ENCODE measurements around the gene SLC66A2. TPM values are rescaled to one million over a fixed set of nuclear protein-coding genes. Genes with fewer than 3 reads are reported as not detected.

Gene SLC66A2
- total RNA-seq, 1 donor from 2014 or later, result 31.6 TPM

DNA sequence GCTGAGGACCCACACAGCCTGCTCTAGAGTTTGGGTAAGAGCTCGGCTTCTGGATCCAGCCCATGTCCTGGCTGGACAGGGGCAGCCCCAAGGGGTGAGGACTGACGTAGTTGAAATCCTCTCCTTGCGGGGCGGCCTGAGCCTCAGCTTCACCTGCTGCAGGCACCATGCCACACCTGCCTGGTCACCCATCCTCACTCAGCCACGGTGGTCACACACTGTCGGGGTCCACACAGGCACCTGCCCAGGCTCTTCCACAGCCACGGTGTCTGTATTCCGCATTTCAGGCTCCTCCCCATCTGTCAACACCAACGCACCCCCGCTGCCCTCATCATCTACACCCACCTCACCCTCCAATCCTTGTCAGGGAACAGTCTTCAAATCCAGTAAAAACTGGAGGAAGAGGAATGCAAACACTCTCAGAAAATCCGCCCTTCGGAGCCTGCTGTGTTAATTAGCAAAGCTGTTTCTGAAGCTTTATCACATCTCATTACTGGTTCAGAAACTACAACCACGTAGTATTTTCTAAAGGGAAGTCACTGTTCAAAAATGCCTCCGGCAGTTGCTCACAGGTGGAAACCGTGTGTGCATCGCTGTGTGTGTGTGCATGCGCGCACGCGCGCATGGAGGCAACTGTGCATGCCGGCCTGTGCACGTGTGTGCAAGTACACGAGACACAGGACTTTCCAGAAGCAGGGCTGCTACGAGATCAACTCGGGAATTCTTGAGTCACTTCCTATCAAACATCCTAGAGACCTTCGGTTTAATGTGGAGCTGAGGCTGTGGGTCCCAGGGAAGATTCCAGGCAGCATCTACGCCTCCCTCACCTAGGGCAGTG, 38.2 kb downstream of the SLC66A2 start:
- H3K27me3 Mint-ChIP-seq, result no peaks in the 10 kb centered on the region
- no peak for TF ChIP-seq CTCF (IDR thresholded peaks at IDR 0.05; ENCODE audit: unreplicated experiment)
- H3K27ac Mint-ChIP-seq, result no peak overlapping the region
- H3K4me3 Mint-ChIP-seq (ENCODE audit: low read depth), result no peak overlapping the region
- H3K9me3 Mint-ChIP-seq (ENCODE audit: low read depth), result peaks cover 7% of the 10 kb centered on the region
- peaks cover 47% of the 10 kb centered on the region for H3K36me3 Mint-ChIP-seq (ENCODE audit: insufficient read depth)
- no peak for DNase-seq (ENCODE audit: low spot score, unreplicated experiment)
- H3K4me1 Mint-ChIP-seq (ENCODE audit: low read depth), result no peaks in the 10 kb centered on the region

DNA sequence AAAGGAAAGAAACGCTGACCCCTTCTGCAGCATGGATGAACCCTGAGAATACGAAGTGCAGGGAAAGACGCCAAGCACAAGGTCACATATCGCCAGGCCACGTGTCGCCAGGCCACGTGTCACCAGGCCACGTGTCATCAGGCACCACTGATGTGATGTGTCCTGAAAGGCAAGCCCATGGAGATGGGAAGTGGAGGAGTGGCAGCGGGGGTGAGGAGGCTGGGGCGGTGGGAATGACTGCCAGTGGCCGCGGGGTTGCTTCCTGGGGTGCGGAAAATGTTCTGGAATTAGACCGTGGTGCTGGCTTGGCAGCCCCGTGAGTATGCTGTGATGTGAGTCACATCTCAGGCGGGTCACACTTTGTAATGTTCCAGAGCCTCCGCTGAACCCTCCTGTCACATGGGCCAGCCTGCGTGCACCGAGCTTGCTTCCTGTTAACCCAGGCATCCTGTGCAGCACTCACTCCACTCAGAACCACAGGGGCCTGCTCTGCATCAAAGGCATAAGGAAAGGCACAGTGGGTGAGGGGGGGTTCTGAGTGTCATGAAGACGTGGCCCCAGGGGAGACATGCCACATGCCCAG, 39.0 kb downstream of the SLC66A2 start:
- H3K36me3 Mint-ChIP-seq (ENCODE audit: insufficient read depth), result peaks cover 45% of the 10 kb centered on the region
- no peak for TF ChIP-seq CTCF (IDR thresholded peaks at IDR 0.05; ENCODE audit: unreplicated experiment)
- DNase-seq (ENCODE audit: low spot score, unreplicated experiment), result no peak

GRCh38 chr18:79911344-79912270, 39.8 kb downstream of the SLC66A2 start:
- TF ChIP-seq CTCF (IDR thresholded peaks at IDR 0.05; ENCODE audit: unreplicated experiment), result no peak
- Mint-ChIP-seq H3K4me1 (ENCODE audit: low read depth) (no peaks in the 10 kb centered on the region), H3K9me3 (ENCODE audit: low read depth) (peaks cover 7% of the 10 kb centered on the region), H3K4me3 (ENCODE audit: low read depth) (no peak overlapping the region), H3K27me3 (no peaks in the 10 kb centered on the region), H3K27ac (no peak overlapping the region), H3K36me3 (ENCODE audit: insufficient read depth) (peaks cover 40% of the 10 kb centered on the region)
- no peak for DNase-seq (ENCODE audit: low spot score, unreplicated experiment)

More for the DNA sequence above, 39.0 kb downstream of the SLC66A2 start:
- H3K9me3 Mint-ChIP-seq (ENCODE audit: low read depth), result peaks cover 7% of the 10 kb centered on the region
- no peak overlapping the region for H3K27ac Mint-ChIP-seq
- H3K4me1 Mint-ChIP-seq (ENCODE audit: low read depth), result no peaks in the 10 kb centered on the region
- no peaks in the 10 kb centered on the region for H3K27me3 Mint-ChIP-seq
- no peak overlapping the region for H3K4me3 Mint-ChIP-seq (ENCODE audit: low read depth)

GRCh38 chr18:79910563-79911343, 40.7 kb downstream of the SLC66A2 start:
- Mint-ChIP-seq H3K27ac (no peak overlapping the region), H3K4me3 (ENCODE audit: low read depth) (no peak overlapping the region), H3K27me3 (no peaks in the 10 kb centered on the region), H3K36me3 (ENCODE audit: insufficient read depth) (peaks cover 38% of the 10 kb centered on the region), H3K9me3 (ENCODE audit: low read depth) (peaks cover 5% of the 10 kb centered on the region), H3K4me1 (ENCODE audit: low read depth) (no peaks in the 10 kb centered on the region)
- no peak for DNase-seq (ENCODE audit: low spot score, unreplicated experiment)
- TF ChIP-seq CTCF (IDR thresholded peaks at IDR 0.05; ENCODE audit: unreplicated experiment), result no peak
